ENCODE results near the gene CFC1B.
"Not testable (repeated sequence)": the region's sequence is repeated elsewhere in the genome, so short reads cannot be mapped to it uniquely, and the experiment has no call there.

CFC1B gene

GRCh38 chr2:130520992-130521391, at the start of gene CFC1B:
CFC1B (plus strand) TSS chr2:130521222; CDS start chr2:130521485, 263 bp downstream.
- DNase-seq (ENCODE audit: low spot score), result not testable (repeated sequence)

- not testable (repeated sequence) for DNase-seq (ENCODE audit: low spot score)
Observed at GRCh38 chr2:130491073-130491472, 29.9 kb upstream of the CFC1B start.

GRCh38 chr2:130509228-130509627, 11.8 kb upstream of the CFC1B start, which contains the start of gene POTEI:
POTEI (minus strand) TSS chr2:130509328; CDS start chr2:130509235, 93 bp downstream.
- not testable (repeated sequence) for DNase-seq (ENCODE audit: low spot score)

- not testable (repeated sequence) for DNase-seq (ENCODE audit: low spot score)
Observed at GRCh38 chr2:130510807-130511746, 9.9 kb upstream of the CFC1B start.

- not testable (repeated sequence) for DNase-seq (ENCODE audit: low spot score)
Observed at GRCh38 chr2:130511747-130512451, 9.1 kb upstream of the CFC1B start.

- not testable (repeated sequence) for DNase-seq (ENCODE audit: low spot score)
Observed at GRCh38 chr2:130518516-130519106, 2.4 kb upstream of the CFC1B start.

- not testable (repeated sequence) for DNase-seq (ENCODE audit: low spot score)
Observed at GRCh38 chr2:130522390-130522789, 1.4 kb downstream of the CFC1B start.

- not testable (repeated sequence) for DNase-seq (ENCODE audit: low spot score)
Observed at GRCh38 chr2:130527365-130527967, 6.4 kb downstream of the CFC1B start.

GRCh38 chr2:130529545-130529944, 8.5 kb downstream of the CFC1B start:
- DNase-seq (ENCODE audit: low spot score), result not testable (repeated sequence)

- DNase-seq (ENCODE audit: low spot score), result not testable (repeated sequence)
Observed at GRCh38 chr2:130530212-130530611, 9.2 kb downstream of the CFC1B start.

GRCh38 chr2:130531225-130531624, 10.2 kb downstream of the CFC1B start:
- not testable (repeated sequence) for DNase-seq (ENCODE audit: low spot score)

- DNase-seq (ENCODE audit: low spot score), result not testable (repeated sequence)
Observed at GRCh38 chr2:130531672-130532071, 10.7 kb downstream of the CFC1B start.

- not testable (repeated sequence) for DNase-seq (ENCODE audit: low spot score)
Observed at GRCh38 chr2:130536654-130537053, 15.6 kb downstream of the CFC1B start.

- not testable (repeated sequence) for DNase-seq (ENCODE audit: low spot score)
Observed at GRCh38 chr2:130538271-130538670, 17.2 kb downstream of the CFC1B start.

GRCh38 chr2:130542789-130543188, 21.8 kb downstream of the CFC1B start:
- not testable (repeated sequence) for DNase-seq (ENCODE audit: low spot score)

- not testable (repeated sequence) for DNase-seq (ENCODE audit: low spot score)
Observed at GRCh38 chr2:130543785-130544528, 22.9 kb downstream of the CFC1B start.

- DNase-seq (ENCODE audit: low spot score), result not testable (repeated sequence)
Observed at GRCh38 chr2:130544978-130545377, 24.0 kb downstream of the CFC1B start.

GRCh38 chr2:130548418-130548817, 27.4 kb downstream of the CFC1B start:
- not testable (repeated sequence) for DNase-seq (ENCODE audit: low spot score)

GRCh38 chr2:130549475-130549874, 28.5 kb downstream of the CFC1B start:
- not testable (repeated sequence) for DNase-seq (ENCODE audit: low spot score)

GRCh38 chr2:130554178-130554577, 33.2 kb downstream of the CFC1B start:
- not testable (repeated sequence) for DNase-seq (ENCODE audit: low spot score)

- not testable (repeated sequence) for DNase-seq (ENCODE audit: low spot score)
Observed at GRCh38 chr2:130556441-130556840, 35.4 kb downstream of the CFC1B start.
